Loucy (cell line): ENCODE measurements around the gene CD6.

ENCODE experiments used
- H2AFZ ChIP-seq: fragments of 200-600 bp; sonication (generic); 2 replicates; pipeline ENCODE4 v1.6.0; 2016; ENCODE audit warnings: antibody characterized with exemption, mild to moderate bottlenecking, low read length, moderate library complexity
- H3F3A ChIP-seq: fragments of 200-600 bp; 2 replicates; pipeline ENCODE4 v1.6.0; 2016; ENCODE audit warnings: antibody characterized with exemption, low read depth, mild to moderate bottlenecking
- H3K27me3 ChIP-seq: fragments of 200-600 bp; sonication (generic); 2 replicates; pipeline ENCODE4 v1.6.1; 2014; ENCODE audit warnings: low read length, mild to moderate bottlenecking; ENCODE audit not compliant: insufficient read depth, poor library complexity, severe bottlenecking
- H3K36me3 ChIP-seq: fragments of 200-600 bp; sonication (generic); 2 replicates; pipeline ENCODE4 v1.6.1; 2016; ENCODE audit warnings: low read length; ENCODE audit not compliant: insufficient read depth
- H3K4me1 ChIP-seq: fragments of 200-600 bp; sonication (generic); 2 replicates; pipeline ENCODE4 v1.5.1; 2014; ENCODE audit warnings: low read length, mild to moderate bottlenecking; ENCODE audit not compliant: insufficient read depth, poor library complexity, severe bottlenecking
- H3K4me2 ChIP-seq: fragments of 200-600 bp; sonication (generic); 2 replicates; pipeline ENCODE4 v1.6.0; 2014; ENCODE audit warnings: antibody characterized with exemption, low read length, low read depth, mild to moderate bottlenecking; ENCODE audit not compliant: poor library complexity, severe bottlenecking
- H3K4me3 ChIP-seq: fragments of 200-600 bp; sonication (generic); 2 replicates; pipeline ENCODE4 v1.5.1; 2014; ENCODE audit warnings: low read length, mild to moderate bottlenecking, mixed read lengths; ENCODE audit not compliant: poor library complexity, severe bottlenecking
- H3K79me2 ChIP-seq: fragments of 200-600 bp; sonication (generic); 2 replicates; pipeline ENCODE4 v1.6.1; 2014; ENCODE audit warnings: low read length; ENCODE audit not compliant: insufficient read depth
- H3K9ac ChIP-seq: fragments of 200-600 bp; sonication (generic); 2 replicates; pipeline ENCODE4 v1.6.0; 2014; ENCODE audit warnings: mild to moderate bottlenecking, low read depth, low read length, moderate library complexity; ENCODE audit not compliant: poor library complexity, severe bottlenecking
- H3K9me2 ChIP-seq: fragments of 200-600 bp; sonication (generic); replicated peaks from 2 replicates; pipeline ENCODE4 v1.6.1; 2016; ENCODE audit warnings: low read depth, low read length, mixed read lengths
- H3K9me3 ChIP-seq: fragments of 200-600 bp; sonication (generic); 2 replicates; pipeline ENCODE4 v1.6.1; 2014; ENCODE audit warnings: mild to moderate bottlenecking, antibody characterized with exemption, low read length, low read depth; ENCODE audit not compliant: insufficient read depth
- H4K20me1 ChIP-seq: fragments of 200-600 bp; sonication (generic); 2 replicates; pipeline ENCODE4 v1.6.0; 2014; ENCODE audit warnings: antibody characterized with exemption, low read length, mild to moderate bottlenecking; ENCODE audit not compliant: insufficient read depth, poor library complexity, severe bottlenecking
- EZH2phosphoT487 ChIP-seq: fragments of 200-600 bp; IDR thresholded peaks from 2 replicates; pipeline ENCODE4 v1.6.1; 2018; ENCODE audit warnings: antibody characterized with exemption, mild to moderate bottlenecking, moderate library complexity, borderline replicate concordance
- TF ChIP-seq, protein P1 (sequence below): fragments of 200-600 bp; sonication (generic); conservative IDR thresholded peaks from 2 replicates; pipeline ENCODE4 v1.5.1; 2014; ENCODE audit warnings: mild to moderate bottlenecking, antibody characterized with exemption, low read length

The CD6 gene

GRCh38 chr11:61035526-61035835 is 64.0 kb downstream of the CD6 start:
- H3K9me3 ChIP-seq = no peaks in the 10 kb centered on the region
- no peaks in the 10 kb centered on the region for H3K36me3 ChIP-seq
- no peaks in the 10 kb centered on the region for H3K27me3 ChIP-seq
- H4K20me1 ChIP-seq = no peaks in the 10 kb centered on the region
- no peak overlapping the region for H3K9ac ChIP-seq
- H3K4me1 ChIP-seq = no peaks in the 10 kb centered on the region
- no peak for TF ChIP-seq EZH2phosphoT487
- TF ChIP-seq, protein P1, sequence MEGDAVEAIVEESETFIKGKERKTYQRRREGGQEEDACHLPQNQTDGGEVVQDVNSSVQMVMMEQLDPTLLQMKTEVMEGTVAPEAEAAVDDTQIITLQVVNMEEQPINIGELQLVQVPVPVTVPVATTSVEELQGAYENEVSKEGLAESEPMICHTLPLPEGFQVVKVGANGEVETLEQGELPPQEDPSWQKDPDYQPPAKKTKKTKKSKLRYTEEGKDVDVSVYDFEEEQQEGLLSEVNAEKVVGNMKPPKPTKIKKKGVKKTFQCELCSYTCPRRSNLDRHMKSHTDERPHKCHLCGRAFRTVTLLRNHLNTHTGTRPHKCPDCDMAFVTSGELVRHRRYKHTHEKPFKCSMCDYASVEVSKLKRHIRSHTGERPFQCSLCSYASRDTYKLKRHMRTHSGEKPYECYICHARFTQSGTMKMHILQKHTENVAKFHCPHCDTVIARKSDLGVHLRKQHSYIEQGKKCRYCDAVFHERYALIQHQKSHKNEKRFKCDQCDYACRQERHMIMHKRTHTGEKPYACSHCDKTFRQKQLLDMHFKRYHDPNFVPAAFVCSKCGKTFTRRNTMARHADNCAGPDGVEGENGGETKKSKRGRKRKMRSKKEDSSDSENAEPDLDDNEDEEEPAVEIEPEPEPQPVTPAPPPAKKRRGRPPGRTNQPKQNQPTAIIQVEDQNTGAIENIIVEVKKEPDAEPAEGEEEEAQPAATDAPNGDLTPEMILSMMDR = no peak
- H3K9me2 ChIP-seq = no peaks in the 10 kb centered on the region
- H3K79me2 ChIP-seq = no peaks in the 10 kb centered on the region
- H3K4me2 ChIP-seq = no peak overlapping the region
- H3F3A ChIP-seq = no peaks in the 10 kb centered on the region
- no peak overlapping the region for H3K4me3 ChIP-seq
- H2AFZ ChIP-seq = no peak overlapping the region

- TF ChIP-seq EZH2phosphoT487 = no peak
- TF ChIP-seq, protein P1 = no peak
- Histone ChIP-seq H3K4me3 (no peak overlapping the region), H3K4me2 (no peak overlapping the region), H3K79me2 (no peaks in the 10 kb centered on the region), H3K9me2 (no peaks in the 10 kb centered on the region), H3K27me3 (no peaks in the 10 kb centered on the region), H2AFZ (no peak overlapping the region), H3F3A (no peaks in the 10 kb centered on the region), H3K9me3 (no peaks in the 10 kb centered on the region), H3K36me3 (no peaks in the 10 kb centered on the region), H3K4me1 (peaks cover 6% of the 10 kb centered on the region), H3K9ac (no peak overlapping the region), H4K20me1 (no peaks in the 10 kb centered on the region)
Measured at GRCh38 chr11:61037441-61038093, 66.1 kb downstream of the CD6 start.

GRCh38 chr11:61039916-61040315 is 68.4 kb downstream of the CD6 start:
- no peaks in the 10 kb centered on the region for H4K20me1 ChIP-seq
- no peak overlapping the region for H3K4me2 ChIP-seq
- no peaks in the 10 kb centered on the region for H3F3A ChIP-seq
- H3K4me3 ChIP-seq = no peak overlapping the region
- H3K9me3 ChIP-seq = no peaks in the 10 kb centered on the region
- TF ChIP-seq, protein P1 = no peak
- no peak for TF ChIP-seq EZH2phosphoT487
- no peak overlapping the region for H2AFZ ChIP-seq
- H3K36me3 ChIP-seq = no peaks in the 10 kb centered on the region
- no peak overlapping the region for H3K9ac ChIP-seq
- no peaks in the 10 kb centered on the region for H3K79me2 ChIP-seq
- no peaks in the 10 kb centered on the region for H3K27me3 ChIP-seq
- H3K9me2 ChIP-seq = no peaks in the 10 kb centered on the region
- peaks cover 6% of the 10 kb centered on the region for H3K4me1 ChIP-seq
